ENCODE results near the gene SLC6A18.

Gene SLC6A18

GRCh38 chr5:1187234-1187949, 37.8 kb upstream of the SLC6A18 start:
- DNase-seq, result no peak

GRCh38 chr5:1187950-1188334, 37.2 kb upstream of the SLC6A18 start:
- DNase-seq, result no peak

- DNase-seq, result no peak
Observed at GRCh38 chr5:1188464-1188863, 36.7 kb upstream of the SLC6A18 start.

GRCh38 chr5:1189269-1189668, 35.9 kb upstream of the SLC6A18 start:
- no peak for DNase-seq

GRCh38 chr5:1190278-1190677, 34.9 kb upstream of the SLC6A18 start:
- DNase-seq, result no peak

GRCh38 chr5:1190837-1191239, 34.3 kb upstream of the SLC6A18 start:
- DNase-seq, result no peak

GRCh38 chr5:1192971-1193590, 32.1 kb upstream of the SLC6A18 start:
- DNase-seq, result no peak

- no peak for DNase-seq
Observed at GRCh38 chr5:1193591-1193985, 31.6 kb upstream of the SLC6A18 start.

- DNase-seq, result no peak
Observed at GRCh38 chr5:1194378-1194777, 30.8 kb upstream of the SLC6A18 start.

- no peak for DNase-seq
Observed at GRCh38 chr5:1195439-1195838, 29.7 kb upstream of the SLC6A18 start.

GRCh38 chr5:1195916-1196315, 29.3 kb upstream of the SLC6A18 start:
- no peak for DNase-seq

GRCh38 chr5:1196562-1196961, 28.6 kb upstream of the SLC6A18 start:
- DNase-seq, result no peak

- DNase-seq, result no peak
Observed at GRCh38 chr5:1197876-1198666, 27.1 kb upstream of the SLC6A18 start.

GRCh38 chr5:1199340-1199648, 25.9 kb upstream of the SLC6A18 start:
- DNase-seq, result no peak

GRCh38 chr5:1199649-1200494, 25.3 kb upstream of the SLC6A18 start:
- no peak for DNase-seq

- no peak for DNase-seq
Observed at GRCh38 chr5:1200495-1201326, 24.5 kb upstream of the SLC6A18 start.

GRCh38 chr5:1201327-1202025, 23.7 kb upstream of the SLC6A18 start, which contains the start of gene SLC6A19:
SLC6A19 (plus strand) TSS chr5:1201595; CDS start chr5:1201651, 56 bp downstream.
- DNase-seq, result no peak

- no peak for DNase-seq
Observed at GRCh38 chr5:1202026-1202797, 23.0 kb upstream of the SLC6A18 start.

GRCh38 chr5:1202798-1203185, 22.4 kb upstream of the SLC6A18 start:
- DNase-seq, result no peak

GRCh38 chr5:1203311-1203967, 21.7 kb upstream of the SLC6A18 start:
- DNase-seq, result no peak
